Upper lobe of right lung (tissue), 1 donor: ENCODE measurements around the gene ZC3H13. TPM values are rescaled to one million over a fixed set of nuclear protein-coding genes. Genes with fewer than 3 reads are reported as not detected.

Experiments
- ATAC-seq: fragments of 200-7000 bp; cut with Tn5 transposase; one replicate; pipeline ENCODE4 v1.9.1; 2020; ENCODE audit warnings: mild to moderate bottlenecking, moderate library complexity
- DNase-seq: peaks from one replicate; pipeline ENCODE4 v3.0.0-alpha.2; 2020
- H3K27ac ChIP-seq: fragments of 200-600 bp; one replicate; pipeline ENCODE4 v1.8.0; 2022
- H3K27me3 ChIP-seq: fragments of 200-600 bp; one replicate; pipeline ENCODE4 v1.8.0; 2022; ENCODE audit warnings: mild to moderate bottlenecking
- H3K36me3 ChIP-seq: fragments of 200-600 bp; one replicate; pipeline ENCODE4 v1.8.0; 2022
- H3K4me1 ChIP-seq: fragments of 200-600 bp; one replicate; pipeline ENCODE4 v1.8.0; 2022
- H3K4me3 ChIP-seq: fragments of 200-600 bp; one replicate; pipeline ENCODE4 v1.8.0; 2022; ENCODE audit warnings: mild to moderate bottlenecking
- H3K9me3 ChIP-seq: fragments of 200-600 bp; one replicate; pipeline ENCODE4 v1.8.0; 2022
- intact Hi-C: fragments of 100-400 bp; cut with DNase I; formaldehyde crosslinking; loops from one replicate; pipeline ENCODE4 v1.11.0; 2022
- total RNA-seq: library from RNA; stranded (reverse); fragmentation: NEBNext Ultra II Directional; extraction: Animal tissue kit (Norgen Biotek cat#: 25700); gene quantifications from one replicate; pipeline ENCODE4 v1.2.1, GENCODE V29; 2021
- TF ChIP-seq, protein P1 (sequence below): fragments of 200-600 bp; IDR thresholded peaks from one replicate; pipeline ENCODE4 v1.8.0; 2022; ENCODE audit warnings: antibody characterized with exemption
- donor health status: DM: no; HTN: yes; CAD: no; lungs with severe emphysema.

The ZC3H13 gene
- total RNA-seq, 1 donor from 2014 or later = 49.2 TPM

DNA sequence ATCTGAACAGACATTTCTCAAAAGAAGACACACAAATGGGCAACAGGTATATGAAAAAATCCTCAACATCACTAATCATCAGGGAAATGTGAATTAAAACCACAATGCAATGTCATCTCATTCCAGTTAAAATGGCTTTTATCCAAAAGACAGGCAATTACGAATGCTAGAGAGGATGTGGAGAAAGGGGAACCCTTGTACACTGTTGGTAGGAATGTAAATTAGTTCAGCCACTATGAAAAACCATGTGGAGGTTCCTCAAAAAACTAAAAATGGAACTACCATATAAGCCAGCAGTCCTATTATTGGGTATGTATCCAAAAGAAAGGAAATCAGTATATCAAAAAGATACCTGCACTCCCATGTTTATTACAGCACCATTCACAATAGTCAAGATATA, 24.7 kb upstream of the ZC3H13 start:
- no peaks in the 10 kb centered on the region for H3K36me3 ChIP-seq
- no peaks in the 10 kb centered on the region for H3K27me3 ChIP-seq
- no peaks in the 10 kb centered on the region for H3K9me3 ChIP-seq
- no peak overlapping the region for H3K27ac ChIP-seq
- TF ChIP-seq, protein P1, sequence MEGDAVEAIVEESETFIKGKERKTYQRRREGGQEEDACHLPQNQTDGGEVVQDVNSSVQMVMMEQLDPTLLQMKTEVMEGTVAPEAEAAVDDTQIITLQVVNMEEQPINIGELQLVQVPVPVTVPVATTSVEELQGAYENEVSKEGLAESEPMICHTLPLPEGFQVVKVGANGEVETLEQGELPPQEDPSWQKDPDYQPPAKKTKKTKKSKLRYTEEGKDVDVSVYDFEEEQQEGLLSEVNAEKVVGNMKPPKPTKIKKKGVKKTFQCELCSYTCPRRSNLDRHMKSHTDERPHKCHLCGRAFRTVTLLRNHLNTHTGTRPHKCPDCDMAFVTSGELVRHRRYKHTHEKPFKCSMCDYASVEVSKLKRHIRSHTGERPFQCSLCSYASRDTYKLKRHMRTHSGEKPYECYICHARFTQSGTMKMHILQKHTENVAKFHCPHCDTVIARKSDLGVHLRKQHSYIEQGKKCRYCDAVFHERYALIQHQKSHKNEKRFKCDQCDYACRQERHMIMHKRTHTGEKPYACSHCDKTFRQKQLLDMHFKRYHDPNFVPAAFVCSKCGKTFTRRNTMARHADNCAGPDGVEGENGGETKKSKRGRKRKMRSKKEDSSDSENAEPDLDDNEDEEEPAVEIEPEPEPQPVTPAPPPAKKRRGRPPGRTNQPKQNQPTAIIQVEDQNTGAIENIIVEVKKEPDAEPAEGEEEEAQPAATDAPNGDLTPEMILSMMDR = no peak
- ATAC-seq (no peak), DNase-seq (no peak)
- no peaks in the 10 kb centered on the region for H3K4me1 ChIP-seq
- H3K4me3 ChIP-seq = no peak overlapping the region
- intact Hi-C loops = no loop called here

DNA sequence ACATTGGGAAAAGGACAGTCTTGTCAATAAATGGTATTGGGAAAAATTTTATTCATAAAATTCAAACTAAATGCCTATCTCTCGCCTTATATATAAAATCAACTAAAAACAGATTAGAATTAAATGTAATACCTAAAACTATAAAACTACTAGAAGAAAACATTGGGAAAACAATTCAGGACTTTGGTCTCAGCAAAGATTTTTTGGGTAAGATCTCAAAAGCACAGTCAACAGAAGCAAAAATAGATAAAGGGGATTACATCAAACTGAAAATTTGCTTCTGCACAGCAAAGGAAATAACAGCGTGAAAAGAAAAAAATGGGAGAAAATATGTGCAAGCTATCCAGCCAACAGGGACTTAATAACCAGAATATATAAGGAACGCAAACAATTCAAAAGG, 24.3 kb upstream of the ZC3H13 start:
- Histone ChIP-seq H3K27ac (no peak overlapping the region), H3K4me1 (no peaks in the 10 kb centered on the region), H3K4me3 (no peak overlapping the region), H3K9me3 (no peaks in the 10 kb centered on the region), H3K27me3 (no peaks in the 10 kb centered on the region), H3K36me3 (no peaks in the 10 kb centered on the region)
- intact Hi-C loops = no loop called here
- TF ChIP-seq, protein P1 = no peak
- ATAC-seq = no peak
- DNase-seq = no peak

DNA sequence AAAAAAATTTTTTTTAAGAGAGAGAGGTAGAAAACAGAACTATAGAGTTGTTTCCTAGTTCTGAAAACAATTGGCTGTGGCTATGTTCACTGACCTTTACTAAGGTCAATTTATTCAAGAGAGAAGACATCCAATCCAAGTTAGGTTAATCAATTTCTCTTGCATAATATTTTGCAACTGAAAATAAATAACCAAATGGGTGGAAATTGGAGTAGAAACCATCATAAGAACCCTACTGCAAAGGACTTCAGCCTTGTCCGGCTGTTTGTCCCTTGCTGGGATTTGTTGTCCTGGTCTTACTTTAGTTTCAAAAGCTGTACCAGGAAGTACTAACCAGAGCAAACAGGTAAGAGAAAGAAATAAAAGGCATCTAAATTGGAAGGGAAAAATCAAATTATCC, 23.3 kb upstream of the ZC3H13 start:
- TF ChIP-seq, protein P1 = no peak
- no peak for ATAC-seq
- no peak overlapping the region for H3K4me3 ChIP-seq
- H3K9me3 ChIP-seq = no peaks in the 10 kb centered on the region
- no peaks in the 10 kb centered on the region for H3K27me3 ChIP-seq
- intact Hi-C loops = no loop called here
- DNase-seq = no peak
- H3K27ac ChIP-seq = no peak overlapping the region
- no peaks in the 10 kb centered on the region for H3K36me3 ChIP-seq
- no peaks in the 10 kb centered on the region for H3K4me1 ChIP-seq

DNA sequence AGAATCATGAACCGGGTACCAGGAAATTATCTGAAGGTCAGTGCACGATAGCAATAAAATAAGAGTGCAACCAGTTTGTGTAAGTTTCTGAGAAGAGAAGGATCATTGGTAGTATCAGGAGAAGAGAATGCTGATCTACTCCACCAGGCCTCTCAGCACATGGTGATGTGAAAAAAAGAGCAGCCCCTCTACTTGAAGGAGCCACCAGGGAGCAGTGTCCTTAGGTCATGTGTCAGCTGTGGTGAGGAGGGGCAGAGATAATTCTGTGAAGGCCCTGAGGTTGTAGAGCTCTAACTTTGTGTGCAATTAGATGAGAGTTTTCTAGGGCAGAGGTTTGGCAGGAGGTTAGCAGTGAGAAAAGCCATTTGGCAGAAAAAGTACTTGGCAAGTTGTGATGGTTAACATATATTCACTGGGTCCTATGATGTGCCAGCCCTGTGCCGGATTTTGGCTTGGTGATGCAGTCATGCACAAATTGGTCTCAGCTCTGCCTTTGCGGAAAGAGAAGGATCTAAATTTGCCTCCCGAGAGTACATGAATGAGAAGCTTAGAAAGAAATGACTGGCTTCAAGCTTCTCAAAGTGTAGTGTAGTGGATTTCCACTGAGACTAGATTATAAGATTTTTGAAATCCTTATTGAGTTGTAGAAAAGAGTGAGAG, 19.2 kb upstream of the ZC3H13 start:
- Histone ChIP-seq H3K4me1 (no peaks in the 10 kb centered on the region), H3K27me3 (no peaks in the 10 kb centered on the region), H3K9me3 (no peaks in the 10 kb centered on the region), H3K4me3 (no peak overlapping the region), H3K27ac (no peak overlapping the region), H3K36me3 (no peaks in the 10 kb centered on the region)
- intact Hi-C loops = no loop called here
- no peak for ATAC-seq
- TF ChIP-seq, protein P1 = no peak
- DNase-seq = no peak

DNA sequence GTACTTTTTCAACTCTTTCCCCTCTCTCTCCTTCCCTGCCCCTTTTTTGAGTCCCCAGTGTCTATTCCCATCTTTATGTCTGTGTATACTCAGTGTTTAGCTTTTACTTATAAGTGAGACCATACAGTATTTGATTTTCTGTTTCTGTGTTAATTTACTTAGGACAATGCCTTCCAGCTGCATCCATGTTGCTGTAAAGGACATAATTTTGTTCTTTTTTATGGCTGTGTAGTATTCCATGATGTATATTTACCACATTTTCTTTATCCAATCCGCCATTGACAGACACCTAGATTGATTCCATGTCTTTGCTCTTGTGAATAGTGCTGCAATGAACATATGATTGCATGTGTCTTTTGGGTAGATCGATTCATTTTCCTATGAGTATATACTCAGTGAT, 10.7 kb upstream of the ZC3H13 start:
- intact Hi-C loops = no loop called here
- TF ChIP-seq, protein P1 = no peak

DNA sequence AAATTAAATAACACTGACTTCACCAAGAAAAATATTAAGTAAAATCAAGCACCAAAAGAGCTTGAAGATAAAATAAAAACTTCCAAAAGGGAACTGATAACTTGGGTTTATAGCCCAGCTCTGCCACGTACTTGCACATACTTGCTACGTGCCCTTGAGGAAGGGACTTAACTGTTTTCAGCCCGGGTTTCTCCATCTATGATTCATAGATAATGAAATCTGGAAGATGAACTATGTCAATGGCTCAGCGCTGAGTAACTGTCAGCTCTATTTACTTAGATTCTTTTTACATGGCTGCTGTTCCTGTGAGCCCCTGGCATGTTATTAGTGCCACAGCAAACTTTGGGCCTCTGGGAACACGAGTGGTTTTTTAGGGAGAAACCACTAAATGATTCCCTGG, 9.6 kb upstream of the ZC3H13 start:
- Histone ChIP-seq H3K27me3 (no peaks in the 10 kb centered on the region), H3K4me3 (no peak overlapping the region), H3K4me1 (no peaks in the 10 kb centered on the region), H3K27ac (no peak overlapping the region), H3K36me3 (no peaks in the 10 kb centered on the region), H3K9me3 (no peaks in the 10 kb centered on the region)
- TF ChIP-seq, protein P1 = no peak
- intact Hi-C loops = no loop called here
- no peak for DNase-seq
- no peak for ATAC-seq

More for the DNA sequence above, 10.7 kb upstream of the ZC3H13 start:
- no peaks in the 10 kb centered on the region for H3K36me3 ChIP-seq
- no peak overlapping the region for H3K4me3 ChIP-seq
- H3K4me1 ChIP-seq = no peaks in the 10 kb centered on the region
- H3K9me3 ChIP-seq = no peaks in the 10 kb centered on the region
- no peak for ATAC-seq
- H3K27ac ChIP-seq = no peak overlapping the region
- DNase-seq = no peak
- H3K27me3 ChIP-seq = no peaks in the 10 kb centered on the region
